Measurements from ENCODE around the gene NME9. TPM values are rescaled to one million over a fixed set of nuclear protein-coding genes. Genes with fewer than 3 reads are reported as not detected.

Gene NME9
- polyA plus RNA-seq, 6 donors from 2014 or later, result 0.34 to 1.2 (median 0.87) TPM; not detected in 1

Other genes with a start within 250 kb of the NME9 start
- gene DZIP1L, start 214.2 kb downstream of the NME9 start, polyA plus RNA-seq (ENCODE audit: low read depth in 6 of 6), result not detected
- under 1 TPM in 1 of 6 donors, not detected in 5; 0.19 TPM for gene A4GNT, start 197.5 kb downstream of the NME9 start, polyA plus RNA-seq (ENCODE audit: low read depth in 6 of 6)
- 10 to 100 TPM in 3 of 6 donors, 1 to 10 TPM in 2, not detected in 1; 7.6 to 14.3 (median 11.9) TPM for gene DBR1, start 154.9 kb downstream of the NME9 start, polyA plus RNA-seq (ENCODE audit: low read depth in 6 of 6)
- gene ARMC8, start 142.6 kb downstream of the NME9 start, polyA plus RNA-seq (ENCODE audit: low read depth in 6 of 6), result 10 to 100 TPM; 47.4 to 70.5 (median 57.3) TPM
- not detected for gene MRAS, start 18.7 kb upstream of the NME9 start, polyA plus RNA-seq (ENCODE audit: low read depth in 6 of 6)
- not detected for gene ESYT3, start 104.8 kb upstream of the NME9 start, polyA plus RNA-seq (ENCODE audit: low read depth in 6 of 6)

All from naive B cell (primary cell).